Epithelial cell of proximal tubule (primary cell): ENCODE data around the gene PPP1R26. TPM values are rescaled to one million over a fixed set of nuclear protein-coding genes. Genes with fewer than 3 reads are reported as not detected.
"Not testable (repeated sequence)": the region's sequence is repeated elsewhere in the genome, so short reads cannot be mapped to it uniquely, and the experiment has no call there.

Experiments
- DNase-seq: peaks from one replicate; pipeline ENCODE4 v3.0.0-alpha.2; 2011; ENCODE audit warnings: low read depth
- H3K4me3 ChIP-seq: 2 replicates; pipeline ENCODE4 v1.5.1; 2011; ENCODE audit warnings: low read depth, mild to moderate bottlenecking, low read length
- total RNA-seq: library from RNA; depleted of rRNA; stranded (reverse); fragments of >200 nt; gene quantifications from 2 replicates; pipeline ENCODE4 v1.2.3, GENCODE V29; 2015
- TF ChIP-seq, protein P1 (sequence below): conservative IDR thresholded peaks from 2 replicates; pipeline ENCODE4 v1.5.1; 2012; ENCODE audit warnings: low read depth, mild to moderate bottlenecking, low read length

The PPP1R26 gene
- total RNA-seq, 1 donor from 2014 or later = 23.2 TPM

GRCh38 chr9:135523521-135524129 is 44.0 kb downstream of the PPP1R26 start:
- H3K4me3 ChIP-seq = no peak overlapping the region
- DNase-seq = no peak
- TF ChIP-seq, protein P1, sequence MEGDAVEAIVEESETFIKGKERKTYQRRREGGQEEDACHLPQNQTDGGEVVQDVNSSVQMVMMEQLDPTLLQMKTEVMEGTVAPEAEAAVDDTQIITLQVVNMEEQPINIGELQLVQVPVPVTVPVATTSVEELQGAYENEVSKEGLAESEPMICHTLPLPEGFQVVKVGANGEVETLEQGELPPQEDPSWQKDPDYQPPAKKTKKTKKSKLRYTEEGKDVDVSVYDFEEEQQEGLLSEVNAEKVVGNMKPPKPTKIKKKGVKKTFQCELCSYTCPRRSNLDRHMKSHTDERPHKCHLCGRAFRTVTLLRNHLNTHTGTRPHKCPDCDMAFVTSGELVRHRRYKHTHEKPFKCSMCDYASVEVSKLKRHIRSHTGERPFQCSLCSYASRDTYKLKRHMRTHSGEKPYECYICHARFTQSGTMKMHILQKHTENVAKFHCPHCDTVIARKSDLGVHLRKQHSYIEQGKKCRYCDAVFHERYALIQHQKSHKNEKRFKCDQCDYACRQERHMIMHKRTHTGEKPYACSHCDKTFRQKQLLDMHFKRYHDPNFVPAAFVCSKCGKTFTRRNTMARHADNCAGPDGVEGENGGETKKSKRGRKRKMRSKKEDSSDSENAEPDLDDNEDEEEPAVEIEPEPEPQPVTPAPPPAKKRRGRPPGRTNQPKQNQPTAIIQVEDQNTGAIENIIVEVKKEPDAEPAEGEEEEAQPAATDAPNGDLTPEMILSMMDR = no peak

DNA sequence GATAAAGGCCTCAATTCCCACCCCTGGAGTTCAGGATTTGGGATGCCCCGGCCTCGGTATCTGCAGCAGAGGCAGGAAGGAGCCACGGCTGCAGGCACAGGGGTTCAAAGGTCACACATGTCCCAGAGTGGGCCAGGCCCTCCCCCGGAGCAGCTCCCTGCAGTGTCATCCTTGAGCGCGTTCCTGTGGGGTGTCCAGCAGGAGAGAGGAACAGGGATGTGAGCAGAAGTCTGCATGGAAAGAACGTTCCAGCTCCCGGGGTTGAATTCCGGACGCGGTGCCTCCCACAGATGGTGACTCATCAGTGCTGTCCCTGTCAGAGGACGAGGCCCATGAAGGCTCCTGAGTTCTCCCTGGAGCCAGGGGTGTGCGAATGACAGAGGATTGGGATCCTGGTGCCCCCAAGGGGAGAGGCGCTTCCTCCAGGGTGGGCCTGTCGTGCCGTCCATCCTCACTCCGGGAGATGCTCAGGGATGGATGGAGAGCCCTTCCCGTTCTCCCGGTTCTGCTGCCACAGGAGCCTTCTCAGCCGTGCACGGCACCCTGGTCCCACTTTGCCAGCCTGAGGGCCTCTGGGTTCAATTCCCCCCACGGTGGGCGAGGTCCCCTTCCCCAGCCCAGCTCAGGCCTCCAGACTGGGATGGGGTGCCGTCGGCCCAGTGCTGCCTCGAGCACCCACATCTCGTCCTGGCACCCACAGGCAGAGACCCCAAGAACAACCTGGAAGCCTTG is 44.7 kb downstream of the PPP1R26 start:
- TF ChIP-seq, protein P1 = no peak
- no peak overlapping the region for H3K4me3 ChIP-seq
- DNase-seq = no peak

DNA sequence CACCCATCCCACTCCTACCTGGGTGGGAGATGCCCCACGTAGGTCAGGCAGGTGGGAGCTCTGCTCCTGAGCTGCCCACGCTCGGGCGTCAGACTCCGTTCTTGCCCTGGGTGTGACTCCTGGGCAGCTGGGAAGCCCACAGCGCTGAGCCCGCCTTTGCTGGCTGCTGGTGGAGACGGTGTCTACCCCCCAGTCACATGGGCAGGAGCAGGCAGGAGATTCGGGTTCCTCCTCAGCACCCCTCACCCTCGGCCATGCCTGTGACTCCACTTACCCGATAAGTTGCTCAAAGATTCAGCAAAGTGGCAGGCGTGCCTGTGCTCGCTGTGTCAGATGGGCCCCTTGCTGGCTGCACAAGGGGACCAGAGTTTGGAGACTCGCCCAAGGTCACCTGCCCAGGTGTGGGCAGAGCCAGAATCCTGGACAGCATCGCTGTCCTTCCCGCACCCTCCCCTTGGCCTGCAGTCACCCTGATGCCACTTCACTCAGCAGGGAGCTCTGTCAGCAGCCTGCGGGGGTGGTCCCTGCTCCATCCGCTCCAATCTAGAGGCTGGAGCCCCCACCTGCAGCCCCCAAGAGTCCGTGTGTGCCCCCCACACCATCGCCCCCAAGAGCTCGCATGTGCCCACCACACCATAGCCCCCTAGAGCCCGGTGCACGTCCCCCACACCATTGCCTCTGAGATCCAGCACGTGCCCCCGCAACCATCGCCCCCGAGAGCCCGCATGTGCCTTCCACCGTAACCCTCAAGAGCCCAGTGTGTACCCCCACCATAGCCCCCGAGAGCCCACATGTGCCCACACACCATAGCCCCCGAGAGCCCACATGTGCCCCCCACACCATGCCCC is 45.9 kb downstream of the PPP1R26 start:
- H3K4me3 ChIP-seq = no peak overlapping the region
- TF ChIP-seq, protein P1 = no peak
- DNase-seq = no peak

GRCh38 chr9:135526089-135526729 is 46.6 kb downstream of the PPP1R26 start:
- TF ChIP-seq, protein P1 = no peak
- no peak for DNase-seq
- H3K4me3 ChIP-seq = no peak overlapping the region

DNA sequence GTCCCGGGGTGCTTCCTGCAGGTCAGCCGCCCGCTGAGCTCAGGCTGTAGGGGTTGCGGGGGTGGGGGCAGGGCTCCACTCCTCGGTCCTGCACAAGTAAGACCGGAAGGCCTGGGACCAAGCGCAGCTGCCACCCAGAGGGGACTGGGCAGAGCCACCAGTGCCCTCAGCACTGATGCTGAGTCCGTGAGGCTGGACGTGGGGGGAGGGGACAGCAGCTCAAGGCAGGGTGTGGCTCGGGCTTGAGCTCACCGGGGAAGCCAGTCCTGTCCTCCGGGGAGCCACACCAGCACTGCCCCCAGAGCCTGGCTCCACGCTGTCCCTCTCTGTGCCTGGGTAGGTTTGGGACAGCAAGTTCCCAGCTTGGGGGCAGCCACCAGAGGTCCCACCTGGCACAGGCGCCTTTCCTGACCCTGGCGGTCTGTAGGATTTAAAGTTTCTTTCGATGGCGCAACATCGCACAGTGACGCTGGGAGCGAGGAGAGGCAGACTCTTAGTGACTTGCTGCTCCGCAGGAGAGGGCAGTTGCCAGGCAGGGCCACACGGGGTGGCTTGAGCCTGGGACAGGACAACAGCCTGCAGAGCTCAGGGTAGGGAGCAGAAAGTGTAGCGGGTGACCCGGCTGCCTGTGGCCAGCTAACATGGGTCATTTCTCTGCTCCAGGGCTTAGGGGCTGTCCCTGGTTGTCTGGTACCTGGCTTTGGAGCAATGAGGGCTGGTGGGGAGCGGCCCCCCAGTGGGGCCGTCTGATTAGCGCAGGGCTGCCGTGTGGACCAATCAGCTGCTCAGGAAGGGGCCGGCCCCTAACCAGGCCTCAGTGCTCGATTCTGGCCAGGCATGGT is 47.4 kb downstream of the PPP1R26 start:
- TF ChIP-seq, protein P1 = no peak
- H3K4me3 ChIP-seq = no peak overlapping the region
- no peak for DNase-seq

- DNase-seq, H3K4me3 ChIP-seq: not testable (repeated sequence)
These were observed 49.4 kb downstream of the PPP1R26 start for GRCh38 chr9:135528842-135529435.
